Vagina (tissue), 2 donors: ENCODE measurements around the gene NOS3. TPM values are rescaled to one million over a fixed set of nuclear protein-coding genes. Genes with fewer than 3 reads are reported as not detected.

Experiments
- DNase-seq, 2 donors: peaks; one replicate each; pipeline ENCODE4 v3.0.0-alpha.2; 2017; ENCODE audit errors: extremely low spot score in 2 of 2
- H3K27ac ChIP-seq: fragments of 200-600 bp; sonication (generic); one replicate; pipeline ENCODE4 v1.5.1; 2019
- H3K27me3 ChIP-seq: fragments of 200-600 bp; sonication (generic); one replicate; pipeline ENCODE4 v1.5.1; 2019
- H3K36me3 ChIP-seq, 2 donors: fragments of 200-600 bp; sonication (generic); one replicate each; pipeline ENCODE4 v1.5.1; 2017 to 2019
- H3K4me1 ChIP-seq: fragments of 200-600 bp; sonication (generic); one replicate; pipeline ENCODE4 v1.5.1; 2019
- H3K4me3 ChIP-seq, 2 donors: fragments of 200-600 bp; sonication (generic); 1 replicate in 1 of 2; 2 replicates in 1 of 2; pipeline ENCODE4 v1.5.1; 2016 to 2019
- H3K9me3 ChIP-seq: fragments of 200-600 bp; sonication (generic); one replicate; pipeline ENCODE4 v1.5.1; 2019
- POLR2A ChIP-seq, 2 donors: fragments of 450-650 bp; IDR thresholded peaks; one replicate each; pipeline ENCODE4 v1.6.1; 2017; ENCODE audit warnings: antibody characterized with exemption in 2 of 2, mild to moderate bottlenecking in 2 of 2, moderate library complexity in 2 of 2
- POLR2AphosphoS5 ChIP-seq, 2 donors: sonication (generic); formaldehyde crosslinking; IDR thresholded peaks; one replicate each; pipeline ENCODE4 v1.9.0; 2017; ENCODE audit warnings: antibody characterized with exemption in 2 of 2, mild to moderate bottlenecking in 2 of 2, low read depth in 1 of 2; ENCODE audit not compliant: insufficient read depth in 1 of 2
- intact Hi-C: fragments of 100-400 bp; cut with DNase I; formaldehyde crosslinking; loops from one replicate; pipeline ENCODE4 v1.15.1; 2023
- total RNA-seq: library from RNA; depleted of rRNA; stranded (reverse); fragments of >200 nt; gene quantifications from one replicate; pipeline ENCODE4 v1.2.3, GENCODE V29; 2016
- TF ChIP-seq, protein P1 (sequence below), 3 experiments: fragments of 450-650 bp in 2 of 3; fragments of 200-600 bp in 1 of 3; sonication (generic) in 1 of 3; IDR thresholded peaks; one replicate each; pipeline ENCODE4 v1.5.1; 2017 to 2019; ENCODE audit warnings: antibody characterized with exemption in 3 of 3, mild to moderate bottlenecking in 2 of 3, moderate library complexity in 2 of 3

Gene NOS3
- total RNA-seq, 1 donor from 2014 or later, result 22.8 TPM

DNA sequence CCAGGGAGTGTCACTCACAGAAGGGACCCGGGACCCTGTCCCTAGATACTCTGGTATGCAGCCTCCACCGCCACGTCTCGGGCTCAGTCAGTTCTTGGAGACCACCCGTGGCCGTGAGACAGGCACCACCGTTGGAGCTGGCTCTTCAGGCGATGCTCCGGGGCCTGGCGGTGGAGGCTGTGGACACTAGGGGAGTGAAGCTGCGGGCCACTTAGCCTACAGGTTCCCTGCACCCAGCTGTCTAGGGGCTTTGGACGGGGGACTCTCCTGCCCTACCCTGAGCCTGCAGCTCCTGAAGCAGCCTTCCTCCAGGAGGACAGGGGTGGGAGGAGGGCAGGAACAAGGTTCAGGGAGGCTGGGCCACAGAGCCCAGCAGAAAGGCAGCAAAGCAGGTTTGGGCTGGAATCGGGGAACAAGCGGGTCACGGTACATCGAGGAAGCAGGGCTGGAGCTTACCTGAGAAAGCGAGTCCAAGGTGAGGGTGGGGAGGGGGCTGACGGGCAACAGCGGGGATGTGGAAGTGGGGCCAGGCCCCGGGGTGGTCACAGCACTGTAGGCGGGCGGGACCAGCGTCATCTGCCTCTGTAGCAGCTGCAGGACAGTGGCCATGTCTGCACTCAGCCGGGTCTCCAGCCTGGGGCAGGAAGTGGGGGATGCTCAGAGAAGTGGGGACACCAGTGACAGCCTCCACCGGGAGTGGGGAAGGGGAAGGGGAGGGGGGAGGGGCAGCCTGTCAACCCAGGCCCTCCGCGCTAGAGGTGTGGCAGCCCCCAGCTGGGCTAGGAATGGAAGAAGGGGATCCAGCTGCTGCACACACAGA lies 44.2 kb upstream of the NOS3 start:
- Histone ChIP-seq H3K27ac (no peak overlapping the region), H3K36me3 (no peaks in the 10 kb centered on the region), H3K9me3 (no peaks in the 10 kb centered on the region), H3K27me3 (no peaks in the 10 kb centered on the region), H3K4me1 (peaks cover 9% of the 10 kb centered on the region), H3K4me3 (no peak overlapping the region)
- intact Hi-C loops, result no loop called here
- no peak for DNase-seq
- TF ChIP-seq POLR2A (IDR thresholded peaks at IDR 0.05) (no peak), POLR2AphosphoS5 (IDR thresholded peaks at IDR 0.05; ENCODE audit: insufficient read depth in 1 of 2, low read depth in 1 of 2) (no peak)
- TF ChIP-seq, protein P1, sequence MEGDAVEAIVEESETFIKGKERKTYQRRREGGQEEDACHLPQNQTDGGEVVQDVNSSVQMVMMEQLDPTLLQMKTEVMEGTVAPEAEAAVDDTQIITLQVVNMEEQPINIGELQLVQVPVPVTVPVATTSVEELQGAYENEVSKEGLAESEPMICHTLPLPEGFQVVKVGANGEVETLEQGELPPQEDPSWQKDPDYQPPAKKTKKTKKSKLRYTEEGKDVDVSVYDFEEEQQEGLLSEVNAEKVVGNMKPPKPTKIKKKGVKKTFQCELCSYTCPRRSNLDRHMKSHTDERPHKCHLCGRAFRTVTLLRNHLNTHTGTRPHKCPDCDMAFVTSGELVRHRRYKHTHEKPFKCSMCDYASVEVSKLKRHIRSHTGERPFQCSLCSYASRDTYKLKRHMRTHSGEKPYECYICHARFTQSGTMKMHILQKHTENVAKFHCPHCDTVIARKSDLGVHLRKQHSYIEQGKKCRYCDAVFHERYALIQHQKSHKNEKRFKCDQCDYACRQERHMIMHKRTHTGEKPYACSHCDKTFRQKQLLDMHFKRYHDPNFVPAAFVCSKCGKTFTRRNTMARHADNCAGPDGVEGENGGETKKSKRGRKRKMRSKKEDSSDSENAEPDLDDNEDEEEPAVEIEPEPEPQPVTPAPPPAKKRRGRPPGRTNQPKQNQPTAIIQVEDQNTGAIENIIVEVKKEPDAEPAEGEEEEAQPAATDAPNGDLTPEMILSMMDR (IDR thresholded peaks at IDR 0.05), result no peak

DNA sequence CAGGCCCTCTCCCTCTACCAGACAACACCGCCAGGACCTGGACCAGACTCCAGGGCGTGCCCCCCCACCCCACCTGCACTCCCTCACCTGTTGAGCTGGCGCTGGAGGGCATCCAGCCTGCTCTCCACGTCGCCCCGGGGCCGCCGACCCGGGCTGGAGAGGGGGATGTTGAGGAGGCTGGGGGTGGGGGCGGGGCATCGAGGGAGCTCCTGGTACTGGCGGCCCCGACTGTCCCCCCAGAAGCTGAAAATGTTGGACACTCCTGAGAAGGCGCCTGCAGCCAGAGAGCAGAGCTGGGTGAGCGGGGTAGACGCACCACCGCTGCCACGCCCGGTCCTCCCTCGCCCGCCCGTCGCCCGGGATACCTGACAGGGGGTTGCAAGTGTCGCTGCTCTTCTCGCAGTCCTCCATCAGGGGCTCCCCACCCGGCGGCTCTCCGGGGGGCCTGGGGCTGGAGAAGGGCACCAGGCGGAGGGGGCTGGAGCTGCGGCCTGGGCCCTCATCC lies 43.5 kb upstream of the NOS3 start:
- Histone ChIP-seq H3K9me3 (no peaks in the 10 kb centered on the region), H3K4me3 (no peak overlapping the region), H3K27me3 (no peaks in the 10 kb centered on the region), H3K4me1 (peaks cover 9% of the 10 kb centered on the region), H3K27ac (no peak overlapping the region), H3K36me3 (no peaks in the 10 kb centered on the region)
- TF ChIP-seq POLR2A (IDR thresholded peaks at IDR 0.05) (no peak), POLR2AphosphoS5 (IDR thresholded peaks at IDR 0.05; ENCODE audit: insufficient read depth in 1 of 2, low read depth in 1 of 2) (no peak)
- TF ChIP-seq, protein P1 (IDR thresholded peaks at IDR 0.05), result no peak
- intact Hi-C loops, result no loop called here
- DNase-seq, result no peak

DNA sequence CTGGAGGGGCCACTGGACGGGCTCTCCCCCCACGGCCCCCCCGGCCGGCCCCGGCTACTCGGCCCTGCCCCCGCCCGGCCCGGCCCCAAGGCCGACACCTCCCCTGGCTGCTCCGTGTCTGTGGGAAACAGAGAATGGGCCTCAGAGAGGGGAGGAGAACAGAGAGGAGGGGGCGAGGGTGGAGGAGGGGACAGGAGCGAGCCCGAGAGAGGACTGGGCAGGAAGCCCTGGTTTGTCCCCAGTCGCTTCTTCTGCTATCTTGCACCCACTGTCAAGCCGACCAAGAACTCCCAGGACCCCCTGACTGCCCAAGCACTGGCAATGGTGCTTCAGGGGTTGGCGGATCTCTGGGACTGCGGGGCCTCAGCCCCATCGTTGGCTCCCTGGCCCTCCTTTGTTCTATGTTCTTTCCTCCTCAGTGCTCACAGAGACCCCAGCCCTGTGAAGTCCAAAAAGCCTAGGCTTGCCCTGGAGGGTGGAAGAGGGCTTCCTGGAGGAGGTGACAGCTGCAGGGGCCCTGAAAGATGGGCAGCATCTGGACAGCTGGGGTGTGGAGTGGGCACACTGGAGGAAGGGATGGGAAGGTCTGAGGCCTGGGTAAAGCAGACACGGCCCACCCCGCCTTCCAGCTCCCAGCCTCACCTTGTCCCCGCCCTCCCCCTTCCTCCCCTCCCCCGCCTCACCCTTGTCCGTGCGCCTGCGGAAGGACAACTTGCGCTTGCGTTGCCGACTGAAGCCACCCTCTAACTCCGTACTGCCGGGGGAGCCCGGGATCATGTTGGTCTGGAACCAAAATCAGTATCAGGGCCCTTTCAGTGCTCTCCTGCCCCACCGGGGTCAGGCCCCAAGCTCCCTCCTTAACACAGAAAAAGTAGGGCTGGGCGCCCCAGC lies 42.8 kb upstream of the NOS3 start:
- Histone ChIP-seq H3K4me1 (peaks cover 9% of the 10 kb centered on the region), H3K36me3 (no peaks in the 10 kb centered on the region), H3K27me3 (no peaks in the 10 kb centered on the region), H3K9me3 (no peaks in the 10 kb centered on the region), H3K27ac (no peak overlapping the region), H3K4me3 (no peak overlapping the region)
- intact Hi-C loops, result no loop called here
- TF ChIP-seq POLR2A (IDR thresholded peaks at IDR 0.05), result no peak
- no peak for TF ChIP-seq POLR2AphosphoS5 (IDR thresholded peaks at IDR 0.05; ENCODE audit: insufficient read depth in 1 of 2, low read depth in 1 of 2)
- TF ChIP-seq, protein P1 (IDR thresholded peaks at IDR 0.05), result no peak
- DNase-seq, result no peak

DNA sequence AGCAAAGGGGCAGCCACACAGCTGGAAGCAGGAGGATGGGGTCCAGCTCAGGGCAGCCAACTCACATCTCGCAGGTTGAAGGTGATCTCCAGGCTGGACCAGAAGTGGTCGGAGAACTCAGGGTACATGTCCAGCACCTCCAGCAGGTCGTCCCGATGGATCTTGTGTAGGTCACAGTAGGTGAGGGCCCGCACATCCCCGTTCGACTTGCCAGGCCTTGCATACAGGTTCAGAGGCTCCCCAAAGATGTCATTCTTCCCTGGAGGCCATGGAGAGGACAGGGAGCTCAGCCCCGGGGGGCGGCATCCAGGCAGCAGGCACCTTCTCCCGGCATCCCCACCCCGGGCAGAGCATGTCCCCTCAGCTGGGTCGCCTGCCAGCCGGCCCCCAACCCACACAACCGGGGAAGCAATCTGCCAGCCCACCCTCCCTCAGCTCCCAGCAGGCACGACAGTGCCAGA lies 42.0 kb upstream of the NOS3 start:
- H3K4me1 ChIP-seq, result peaks cover 9% of the 10 kb centered on the region
- DNase-seq, result no peak

More for the DNA sequence above, 42.0 kb upstream of the NOS3 start:
- intact Hi-C loops, result no loop called here
- H3K36me3 ChIP-seq, result no peaks in the 10 kb centered on the region
- no peaks in the 10 kb centered on the region for H3K27me3 ChIP-seq
- no peaks in the 10 kb centered on the region for H3K9me3 ChIP-seq
- H3K4me3 ChIP-seq, result no peak overlapping the region
- no peak overlapping the region for H3K27ac ChIP-seq
- TF ChIP-seq POLR2A (IDR thresholded peaks at IDR 0.05), result no peak
- TF ChIP-seq POLR2AphosphoS5 (IDR thresholded peaks at IDR 0.05; ENCODE audit: insufficient read depth in 1 of 2, low read depth in 1 of 2), result no peak
- TF ChIP-seq, protein P1 (IDR thresholded peaks at IDR 0.05), result no peak
